Measurements from ENCODE around the gene DEUP1.

The DEUP1 gene

GRCh38 chr11:93481279-93481678 is 150.7 kb downstream of the DEUP1 start:
- no peak for DNase-seq

GRCh38 chr11:93481696-93482095 is 151.2 kb downstream of the DEUP1 start:
- peak; percentile 20 to 63 for DNase-seq

DNA sequence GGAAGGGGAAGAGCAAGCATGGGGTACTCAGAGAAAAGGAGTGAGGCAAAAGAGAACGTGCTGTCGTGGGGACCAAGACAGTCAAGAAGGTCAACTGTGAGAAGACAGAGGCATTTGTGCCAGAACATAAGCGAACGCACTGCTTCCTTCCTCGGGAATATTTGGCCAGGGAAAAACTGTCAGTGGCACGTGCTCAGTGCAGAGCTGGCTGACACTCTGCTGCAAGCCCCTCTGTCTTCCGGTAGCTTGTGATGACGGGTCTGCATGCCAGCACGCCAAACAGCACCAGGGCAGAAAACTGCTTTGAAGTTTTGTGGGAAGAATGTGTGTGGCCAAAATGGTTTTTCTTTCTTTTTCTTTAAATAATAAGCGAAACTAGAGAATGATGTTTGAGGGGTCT is 152.0 kb downstream of the DEUP1 start:
- DNase-seq: no peak

DNA sequence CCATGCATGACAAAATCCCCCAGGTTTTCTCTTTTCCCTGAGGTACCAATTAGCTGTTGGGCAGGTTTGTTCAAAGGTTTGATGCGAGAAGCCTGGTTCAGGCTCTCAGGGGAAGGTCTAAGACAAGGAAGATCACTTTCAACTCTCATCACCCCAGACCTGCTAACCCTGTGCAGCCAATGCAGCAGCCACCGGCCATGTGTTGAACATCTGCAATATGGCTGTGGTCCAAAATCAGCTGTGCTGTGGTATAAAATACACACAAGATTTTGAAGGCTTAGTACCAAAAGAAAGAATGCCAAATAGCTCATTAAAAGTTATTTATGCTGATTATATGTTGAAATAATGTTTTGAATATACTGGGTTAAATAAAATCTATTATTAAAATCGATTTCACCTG is 154.2 kb downstream of the DEUP1 start:
- no peak for DNase-seq

DNA sequence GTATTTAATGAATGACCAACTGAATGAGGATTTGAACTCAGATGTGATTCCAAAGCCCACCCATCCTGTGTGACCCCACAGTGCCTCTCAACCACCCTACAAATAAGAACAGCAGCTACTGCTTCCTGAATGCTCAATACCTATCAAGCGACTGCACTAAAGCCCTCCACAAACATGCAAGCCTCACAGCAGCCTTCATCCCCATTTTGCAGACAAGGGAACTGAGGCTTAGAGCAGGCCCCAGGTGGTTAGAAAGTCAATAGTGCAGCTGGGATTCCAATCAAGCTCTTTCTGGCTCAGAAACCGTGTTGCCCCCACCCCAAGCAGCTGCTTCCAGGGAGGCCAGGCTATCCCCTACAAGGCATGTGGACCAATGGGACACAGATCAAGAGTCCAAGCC is 155.4 kb downstream of the DEUP1 start:
- DNase-seq: no peak

DNA sequence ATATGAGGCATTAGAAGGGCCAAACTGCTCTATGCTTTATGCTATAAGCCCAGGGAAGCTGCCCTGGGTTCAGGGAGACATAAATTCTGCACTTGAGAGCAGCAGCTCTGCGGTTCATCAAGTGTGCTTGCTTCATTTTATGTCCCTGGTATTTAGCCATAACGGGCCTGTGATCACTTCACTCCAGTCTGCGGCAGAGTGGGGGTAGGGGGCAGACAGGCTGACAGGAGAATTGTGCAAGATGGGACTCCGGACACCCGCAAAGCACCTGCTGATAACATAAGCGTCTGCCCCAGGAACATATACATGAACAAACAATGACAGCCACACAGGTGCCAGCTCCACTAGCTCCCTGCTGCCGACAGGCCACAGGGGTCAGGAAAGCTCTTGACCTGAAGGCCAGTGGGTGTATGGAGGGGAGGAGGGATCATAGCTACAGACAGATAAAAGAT is 156.5 kb downstream of the DEUP1 start:
- no peak for DNase-seq
